B cell (primary cell): ENCODE measurements around the gene GPC5. TPM values are rescaled to one million over a fixed set of nuclear protein-coding genes. Genes with fewer than 3 reads are reported as not detected.

Experiments
- ATAC-seq: fragments of 200-7000 bp; cut with Tn5 transposase; one replicate; pipeline ENCODE4 v1.10.0; 2021; ENCODE audit warnings: low read depth, mild to moderate bottlenecking, moderate number of reproducible peaks, moderate library complexity
- CTCF ChIA-PET: fragments of 350-600 bp; sonication (Branson Sonifier 250); formaldehyde crosslinking; loops from one replicate; lab custom pipeline; 2021; ENCODE audit warnings: antibody characterized with exemption, inconsistent platforms; lab: Charles Lee
- POLR2A ChIA-PET: fragments of 350-600 bp; sonication (Branson Sonifier 250); formaldehyde crosslinking; loops from one replicate; lab custom pipeline; 2021; ENCODE audit warnings: antibody characterized with exemption; lab: Charles Lee
- DNase-seq: peaks from one replicate; pipeline ENCODE4 v3.0.0; 2013
- H2AFZ ChIP-seq: 2 replicates; pipeline ENCODE4 v1.6.1; 2012; ENCODE audit warnings: mild to moderate bottlenecking, low read depth, low read length; ENCODE audit not compliant: insufficient read depth, poor library complexity, severe bottlenecking
- H3K27ac ChIP-seq, 2 donors: 1 replicate in 1 of 2; 2 replicates in 1 of 2; pipeline ENCODE4 v1.5.1; 2012 to 2013; ENCODE audit warnings: low read length in 2 of 2, mild to moderate bottlenecking in 2 of 2, moderate library complexity in 1 of 2
- H3K27me3 ChIP-seq, 4 experiments: fragments of 200-600 bp in 1 of 4; sonication (generic) in 1 of 4; replicated peaks in 1 of 4; 1 replicate in 2 of 4; 2 replicates in 2 of 4; pipeline versions ENCODE4 v1.6.1 to v1.7.0; 2013 to 2016; ENCODE audit warnings: low read length in 3 of 4, mild to moderate bottlenecking in 2 of 4, mixed read lengths in 1 of 4, moderate library complexity in 1 of 4; ENCODE audit not compliant: insufficient read depth in 4 of 4, control insufficient read depth in 3 of 4; ENCODE audit errors: control extremely low read depth in 1 of 4
- H3K36me3 ChIP-seq, 2 experiments: replicated peaks in 1 of 2; 1 replicate in 1 of 2; 2 replicates in 1 of 2; pipeline versions ENCODE4 v1.6.1 to v1.7.1; 2013; ENCODE audit warnings: low read length in 1 of 2; ENCODE audit not compliant: insufficient read depth in 2 of 2, control insufficient read depth in 1 of 2; ENCODE audit errors: control extremely low read depth in 1 of 2, extremely low read depth in 1 of 2
- H3K4me1 ChIP-seq, 2 donors: fragments of 200-600 bp in 1 of 2; sonication (generic) in 1 of 2; 1 replicate in 1 of 2; 2 replicates in 1 of 2; pipeline versions ENCODE4 v1.5.1 to v1.6.1; 2013 to 2017; ENCODE audit warnings: low read length in 2 of 2; ENCODE audit not compliant: control insufficient read depth in 2 of 2, insufficient read depth in 2 of 2
- H3K4me2 ChIP-seq: replicated peaks from 2 replicates; pipeline ENCODE3; 2012; ENCODE audit warnings: mild to moderate bottlenecking, low read depth, low read length; ENCODE audit not compliant: poor library complexity, severe bottlenecking
- H3K4me3 ChIP-seq, 5 experiments: fragments of 200-600 bp in 1 of 5; sonication (generic) in 1 of 5; 1 replicate in 3 of 5; 2 replicates in 2 of 5; pipeline versions ENCODE4 v1.5.1 to v1.7.0; 2011 to 2016; ENCODE audit warnings: low read length in 4 of 5, mild to moderate bottlenecking in 4 of 5, low read depth in 2 of 5, control low read depth in 1 of 5, moderate library complexity in 1 of 5; ENCODE audit not compliant: insufficient read depth in 1 of 5; ENCODE audit errors: control extremely low read depth in 1 of 5, extremely low read depth in 1 of 5
- H3K79me2 ChIP-seq: fragments of 200-600 bp; sonication (generic); one replicate; pipeline ENCODE4 v1.6.0; 2016; ENCODE audit warnings: low read length; ENCODE audit not compliant: control insufficient read depth, insufficient read depth
- H3K9ac ChIP-seq: fragments of 200-600 bp; sonication (generic); 2 replicates; pipeline ENCODE4 v1.6.1; 2017; ENCODE audit warnings: mild to moderate bottlenecking, low read length, moderate library complexity
- H3K9me3 ChIP-seq, 3 donors: one replicate each; pipeline versions ENCODE4 v1.6.1 to v1.7.1; 2013; ENCODE audit warnings: low read length in 2 of 3; ENCODE audit not compliant: control insufficient read depth in 2 of 3, insufficient read depth in 1 of 3; ENCODE audit errors: control extremely low read depth in 1 of 3
- H4K20me1 ChIP-seq: 2 replicates; pipeline ENCODE4 v1.6.0; 2012; ENCODE audit warnings: mild to moderate bottlenecking, low read length; ENCODE audit not compliant: insufficient read depth, control insufficient read depth, poor library complexity, severe bottlenecking
- H3K27ac Mint-ChIP-seq: one replicate; pipeline ENCODE4 v1.8.0; 2021; ENCODE audit warnings: mixed read lengths
- H3K27me3 Mint-ChIP-seq: one replicate; pipeline ENCODE4 v1.8.0; 2021; ENCODE audit warnings: mixed read lengths
- H3K4me1 Mint-ChIP-seq: one replicate; pipeline ENCODE4 v1.8.0; 2021; ENCODE audit warnings: mixed read lengths
- H3K4me3 Mint-ChIP-seq: one replicate; pipeline ENCODE4 v1.8.0; 2021; ENCODE audit warnings: mixed read lengths
- H3K9me3 Mint-ChIP-seq: one replicate; pipeline ENCODE4 v1.8.0; 2022; ENCODE audit warnings: mixed read lengths; ENCODE audit not compliant: insufficient read depth
- EZH2 ChIP-seq: IDR thresholded peaks from 2 replicates; pipeline ENCODE4 v1.6.1; 2012; ENCODE audit warnings: borderline replicate concordance, low read depth, mild to moderate bottlenecking, moderate library complexity, low read length; ENCODE audit not compliant: insufficient read depth, poor library complexity, severe bottlenecking
- WGBS: methylation state at CpG from one replicate; pipeline ENCODE4 v1.1.5; 2013; ENCODE audit warnings: missing lambda C conversion rate; ENCODE audit not compliant: insufficient coverage; 5-methylcytosine and 5-hydroxymethylcytosine counted together
- intact Hi-C: fragments of 100-400 bp; cut with micrococcal nuclease; formaldehyde crosslinking; loops from one replicate; pipeline ENCODE4 v1.10.0; 2022
- polyA plus RNA-seq: library from polyadenylated mRNA; depleted of rRNA; stranded (reverse); fragments of >200 nt; gene quantifications from 2 replicates; pipeline ENCODE4 v1.2.3, GENCODE V29; 2012
- total RNA-seq, 2 donors: library from RNA; stranded (reverse); fragments of 120-200 nt in 1 of 2; gene quantifications; 1 replicate in 1 of 2; 2 replicates in 1 of 2; pipeline versions ENCODE4 v1.2.3 to v1.2.4, GENCODE V29; 2013 to 2022
- TF ChIP-seq, protein P1 (sequence below): fragments of 200-600 bp; IDR thresholded peaks from one replicate; pipeline ENCODE4 v1.8.0; 2022; ENCODE audit warnings: antibody characterized with exemption, mild to moderate bottlenecking

The GPC5 gene
- total and polyA plus RNA-seq, 2 donors (not counting 1 experiment from before 2014, with no cell fraction given), result 0.15 to 0.30 TPM

DNA sequence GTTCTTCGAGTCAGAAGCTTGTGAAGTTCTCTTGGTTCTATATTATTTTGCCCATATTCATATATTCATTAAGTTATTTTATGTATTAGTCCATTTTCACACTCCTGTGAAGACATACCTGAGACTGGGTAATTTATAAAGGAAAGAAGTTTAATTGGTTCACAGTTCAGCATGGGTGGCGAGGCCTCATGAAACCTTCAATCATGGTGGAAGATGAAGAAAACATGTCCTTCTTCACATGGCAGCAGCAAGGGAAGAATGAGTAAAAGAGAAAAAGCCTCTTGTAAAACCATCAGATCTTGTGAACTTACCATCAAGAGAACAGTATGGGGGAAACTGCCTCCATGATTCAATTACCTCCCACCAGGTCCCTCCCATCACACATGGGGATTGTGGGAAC is 182.3 kb downstream of the GPC5 start:
- CTCF ChIA-PET, result no interaction called here
- H3K27me3 Mint-ChIP-seq, result no peaks in the 10 kb centered on the region
- intact Hi-C loops, result no loop called here
- no peak for DNase-seq
- no peak overlapping the region for H3K4me3 Mint-ChIP-seq
- H3K4me1 ChIP-seq, result no peaks in the 10 kb centered on the region
- POLR2A ChIA-PET, result no interaction called here
- no peaks in the 10 kb centered on the region for H3K4me1 Mint-ChIP-seq
- no peak for ATAC-seq
- H3K4me2 ChIP-seq, result no peak overlapping the region
- H3K9me3 Mint-ChIP-seq, result no peaks in the 10 kb centered on the region
- H3K79me2 ChIP-seq, result no peaks in the 10 kb centered on the region
- no peaks in the 10 kb centered on the region for H3K9me3 ChIP-seq
- WGBS, result no CpG with 5 or more reads among the region's 2 CpGs
- no peaks in the 10 kb centered on the region for H4K20me1 ChIP-seq
- no peaks in the 10 kb centered on the region for H3K27me3 ChIP-seq
- no peak overlapping the region for H3K27ac Mint-ChIP-seq
- no peak overlapping the region for H3K4me3 ChIP-seq
- H3K9ac ChIP-seq, result no peak overlapping the region
- no peak overlapping the region for H3K27ac ChIP-seq
- no peak overlapping the region for H2AFZ ChIP-seq
- no peak for TF ChIP-seq EZH2
- TF ChIP-seq, protein P1, sequence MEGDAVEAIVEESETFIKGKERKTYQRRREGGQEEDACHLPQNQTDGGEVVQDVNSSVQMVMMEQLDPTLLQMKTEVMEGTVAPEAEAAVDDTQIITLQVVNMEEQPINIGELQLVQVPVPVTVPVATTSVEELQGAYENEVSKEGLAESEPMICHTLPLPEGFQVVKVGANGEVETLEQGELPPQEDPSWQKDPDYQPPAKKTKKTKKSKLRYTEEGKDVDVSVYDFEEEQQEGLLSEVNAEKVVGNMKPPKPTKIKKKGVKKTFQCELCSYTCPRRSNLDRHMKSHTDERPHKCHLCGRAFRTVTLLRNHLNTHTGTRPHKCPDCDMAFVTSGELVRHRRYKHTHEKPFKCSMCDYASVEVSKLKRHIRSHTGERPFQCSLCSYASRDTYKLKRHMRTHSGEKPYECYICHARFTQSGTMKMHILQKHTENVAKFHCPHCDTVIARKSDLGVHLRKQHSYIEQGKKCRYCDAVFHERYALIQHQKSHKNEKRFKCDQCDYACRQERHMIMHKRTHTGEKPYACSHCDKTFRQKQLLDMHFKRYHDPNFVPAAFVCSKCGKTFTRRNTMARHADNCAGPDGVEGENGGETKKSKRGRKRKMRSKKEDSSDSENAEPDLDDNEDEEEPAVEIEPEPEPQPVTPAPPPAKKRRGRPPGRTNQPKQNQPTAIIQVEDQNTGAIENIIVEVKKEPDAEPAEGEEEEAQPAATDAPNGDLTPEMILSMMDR, result no peak
- H3K36me3 ChIP-seq, result no peaks in the 10 kb centered on the region

DNA sequence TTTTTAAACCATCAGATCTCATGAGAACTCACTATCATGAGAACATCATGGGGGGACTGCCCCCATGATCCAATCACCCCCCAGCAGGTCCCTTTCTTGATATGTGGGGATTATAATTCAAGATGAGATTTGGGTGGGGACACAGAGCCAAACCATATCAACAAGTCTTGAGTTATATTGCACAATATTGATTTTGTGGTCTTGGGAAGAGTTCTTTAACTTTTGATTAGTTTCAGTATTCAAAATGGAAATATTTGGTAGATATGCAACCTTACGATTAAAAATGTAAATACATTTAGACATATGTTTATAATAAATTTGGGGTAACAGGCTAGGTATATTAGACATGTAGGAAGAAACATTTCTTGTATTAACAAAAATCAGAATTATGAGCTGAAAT is 188.2 kb downstream of the GPC5 start:
- intact Hi-C loops, result no loop called here
- no peaks in the 10 kb centered on the region for H3K27me3 ChIP-seq
- POLR2A ChIA-PET, result no interaction called here
- H2AFZ ChIP-seq, result no peak overlapping the region
- peaks cover 0 to 2% (median 0%) of the 10 kb centered on the region in 3 donors for H3K9me3 ChIP-seq
- H3K4me3 Mint-ChIP-seq, result no peak overlapping the region
- no peaks in the 10 kb centered on the region for H3K4me1 Mint-ChIP-seq
- no peak for DNase-seq
- no peak for ATAC-seq
- H3K36me3 ChIP-seq, result no peaks in the 10 kb centered on the region
- H3K4me1 ChIP-seq, result no peaks in the 10 kb centered on the region
- TF ChIP-seq, protein P1, result no peak
- no peak for TF ChIP-seq EZH2
- no peaks in the 10 kb centered on the region for H3K79me2 ChIP-seq
- H4K20me1 ChIP-seq, result no peaks in the 10 kb centered on the region
- no peaks in the 10 kb centered on the region for H3K27me3 Mint-ChIP-seq
- no peak overlapping the region for H3K4me2 ChIP-seq
- no peak overlapping the region for H3K27ac ChIP-seq
- no peak overlapping the region for H3K9ac ChIP-seq
- H3K4me3 ChIP-seq, result no peak overlapping the region
- no peak overlapping the region for H3K27ac Mint-ChIP-seq
- CTCF ChIA-PET, result no interaction called here
- peaks cover 4% of the 10 kb centered on the region for H3K9me3 Mint-ChIP-seq
- WGBS, result no CpG with 5 or more reads among the region's 1 CpG
